Measurements from ENCODE around the gene TATDN2.

Gene TATDN2

DNA sequence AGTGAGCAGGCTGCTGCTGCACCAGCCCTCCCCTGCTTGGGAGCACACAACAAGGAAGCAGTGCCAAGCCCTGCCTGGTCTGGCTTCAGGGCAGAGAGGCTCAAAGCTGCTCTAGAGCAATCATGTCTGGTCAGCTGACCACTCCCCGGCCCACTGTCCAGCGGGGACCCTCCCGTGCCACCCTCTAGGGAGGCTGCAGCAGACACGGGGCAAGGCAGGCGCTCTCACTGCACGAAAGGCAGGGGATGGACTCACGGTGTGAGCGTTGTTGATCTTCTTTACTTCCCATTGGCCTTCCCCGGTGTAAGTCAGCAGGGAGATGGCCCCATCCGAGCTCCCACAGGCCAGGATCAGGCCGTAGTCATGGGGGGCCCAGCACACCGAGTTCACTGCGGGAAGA lies 63.5 kb downstream of the TATDN2 start:
- no peak overlapping the region for H3K4me3 ChIP-seq (ENCODE audit: control insufficient read depth, low read depth, low read length)
- TF ChIP-seq, protein P1, sequence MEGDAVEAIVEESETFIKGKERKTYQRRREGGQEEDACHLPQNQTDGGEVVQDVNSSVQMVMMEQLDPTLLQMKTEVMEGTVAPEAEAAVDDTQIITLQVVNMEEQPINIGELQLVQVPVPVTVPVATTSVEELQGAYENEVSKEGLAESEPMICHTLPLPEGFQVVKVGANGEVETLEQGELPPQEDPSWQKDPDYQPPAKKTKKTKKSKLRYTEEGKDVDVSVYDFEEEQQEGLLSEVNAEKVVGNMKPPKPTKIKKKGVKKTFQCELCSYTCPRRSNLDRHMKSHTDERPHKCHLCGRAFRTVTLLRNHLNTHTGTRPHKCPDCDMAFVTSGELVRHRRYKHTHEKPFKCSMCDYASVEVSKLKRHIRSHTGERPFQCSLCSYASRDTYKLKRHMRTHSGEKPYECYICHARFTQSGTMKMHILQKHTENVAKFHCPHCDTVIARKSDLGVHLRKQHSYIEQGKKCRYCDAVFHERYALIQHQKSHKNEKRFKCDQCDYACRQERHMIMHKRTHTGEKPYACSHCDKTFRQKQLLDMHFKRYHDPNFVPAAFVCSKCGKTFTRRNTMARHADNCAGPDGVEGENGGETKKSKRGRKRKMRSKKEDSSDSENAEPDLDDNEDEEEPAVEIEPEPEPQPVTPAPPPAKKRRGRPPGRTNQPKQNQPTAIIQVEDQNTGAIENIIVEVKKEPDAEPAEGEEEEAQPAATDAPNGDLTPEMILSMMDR (IDR thresholded peaks at IDR 0.05; ENCODE audit: control insufficient read depth, insufficient read depth, low read depth, low read length, missing control alignments): no peak
- DNase-seq (ENCODE audit: low read depth): no peak

DNA sequence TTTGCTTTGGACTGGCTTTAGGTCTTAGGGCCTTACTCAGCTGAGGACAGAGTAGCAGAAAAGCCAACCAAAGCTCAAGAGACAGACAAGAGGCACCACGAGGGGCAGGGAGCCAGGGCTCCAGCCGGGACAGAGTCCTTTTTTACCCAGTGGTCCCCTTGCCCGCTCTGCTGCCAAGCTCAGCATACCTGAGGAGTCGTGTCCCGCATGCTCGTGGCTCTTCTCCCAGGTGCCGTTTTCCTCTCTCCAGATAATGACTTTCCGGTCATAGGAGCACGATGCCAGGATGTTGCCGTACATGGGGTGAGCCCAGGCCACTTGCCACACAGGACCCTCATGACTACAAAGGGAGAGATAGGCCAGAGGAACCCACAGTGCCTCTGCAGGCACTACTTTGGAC lies 64.1 kb downstream of the TATDN2 start:
- TF ChIP-seq, protein P1 (IDR thresholded peaks at IDR 0.05; ENCODE audit: control insufficient read depth, insufficient read depth, low read depth, low read length, missing control alignments): no peak
- no peak for DNase-seq (ENCODE audit: low read depth)
- H3K4me3 ChIP-seq (ENCODE audit: control insufficient read depth, low read depth, low read length): no peak overlapping the region

DNA sequence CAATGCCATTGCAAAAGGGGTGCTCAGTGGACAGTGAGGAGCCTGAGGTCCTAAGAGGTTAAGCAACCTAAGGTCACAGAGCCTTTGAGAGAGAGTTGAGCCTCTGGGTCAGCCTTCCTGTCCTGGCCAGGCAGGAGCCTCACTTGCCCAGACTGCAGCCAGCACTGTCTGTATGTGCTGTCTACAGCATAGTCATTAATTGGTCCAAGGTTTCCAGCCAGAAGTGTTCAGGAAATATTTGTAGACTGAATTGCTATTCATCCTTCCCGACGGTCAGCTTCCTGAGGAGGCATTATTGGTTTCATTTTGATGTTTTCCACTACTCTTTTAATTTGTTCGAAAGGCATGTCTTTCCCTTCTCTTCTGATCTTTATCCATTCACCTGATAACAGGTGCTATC lies 64.6 kb downstream of the TATDN2 start:
- no peak overlapping the region for H3K4me3 ChIP-seq (ENCODE audit: control insufficient read depth, low read depth, low read length)
- no peak for DNase-seq (ENCODE audit: low read depth)
- TF ChIP-seq, protein P1 (IDR thresholded peaks at IDR 0.05; ENCODE audit: control insufficient read depth, insufficient read depth, low read depth, low read length, missing control alignments): no peak

DNA sequence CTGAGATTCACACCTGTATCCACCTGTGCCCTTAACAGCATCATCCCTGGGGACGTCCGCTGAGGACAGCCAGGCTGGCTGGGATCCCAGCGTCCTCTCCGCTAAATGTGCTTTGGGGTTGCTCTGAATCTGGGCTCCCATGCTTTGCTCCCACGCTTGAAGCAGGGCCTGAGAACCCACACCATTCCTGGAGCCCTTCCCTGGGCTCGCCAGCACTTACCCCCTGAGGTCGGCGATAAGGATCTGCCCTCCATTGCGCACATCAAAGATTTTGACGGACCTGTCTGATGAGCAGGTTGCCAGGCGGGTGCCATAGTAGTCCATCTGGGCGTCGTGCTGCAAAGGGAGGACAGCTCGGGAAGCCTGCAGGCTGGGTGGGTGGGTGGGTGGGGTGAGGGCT lies 66.8 kb downstream of the TATDN2 start:
- DNase-seq (ENCODE audit: low read depth): no peak
- TF ChIP-seq, protein P1 (IDR thresholded peaks at IDR 0.05; ENCODE audit: control insufficient read depth, insufficient read depth, low read depth, low read length, missing control alignments): no peak

DNA sequence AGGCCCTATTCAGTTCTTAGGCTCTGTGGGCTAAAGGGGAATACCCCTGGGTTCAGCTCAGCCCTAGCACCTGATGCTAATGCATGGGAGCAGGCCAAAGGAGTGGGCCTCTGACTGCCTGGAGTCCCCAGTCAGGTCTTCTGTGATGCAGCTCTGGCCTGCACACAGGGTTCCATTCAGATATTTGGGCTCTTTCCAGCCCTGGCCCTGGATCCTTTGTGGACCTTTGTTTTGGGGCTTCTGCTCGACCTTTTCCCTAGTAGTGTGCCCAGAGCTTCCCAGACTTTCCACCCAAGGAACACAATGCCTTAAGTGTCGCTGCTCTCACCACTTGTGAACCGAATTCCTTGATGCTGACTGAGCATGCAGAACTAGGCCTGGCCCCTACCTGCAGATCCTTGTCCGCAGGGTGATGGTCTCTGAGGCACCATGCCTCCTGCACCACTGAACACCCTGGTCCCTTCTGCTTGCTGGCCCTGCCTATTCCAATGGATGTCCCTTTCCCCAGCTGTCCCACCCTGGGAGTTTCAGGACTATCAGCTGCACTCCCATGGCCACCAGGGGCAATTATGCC lies 67.6 kb downstream of the TATDN2 start:
- H3K4me3 ChIP-seq (ENCODE audit: control insufficient read depth, low read depth, low read length): no peak overlapping the region
- TF ChIP-seq, protein P1 (IDR thresholded peaks at IDR 0.05; ENCODE audit: control insufficient read depth, insufficient read depth, low read depth, low read length, missing control alignments): no peak
- no peak for DNase-seq (ENCODE audit: low read depth)

More for the DNA sequence above, 66.8 kb downstream of the TATDN2 start:
- no peak overlapping the region for H3K4me3 ChIP-seq (ENCODE audit: control insufficient read depth, low read depth, low read length)

DNA sequence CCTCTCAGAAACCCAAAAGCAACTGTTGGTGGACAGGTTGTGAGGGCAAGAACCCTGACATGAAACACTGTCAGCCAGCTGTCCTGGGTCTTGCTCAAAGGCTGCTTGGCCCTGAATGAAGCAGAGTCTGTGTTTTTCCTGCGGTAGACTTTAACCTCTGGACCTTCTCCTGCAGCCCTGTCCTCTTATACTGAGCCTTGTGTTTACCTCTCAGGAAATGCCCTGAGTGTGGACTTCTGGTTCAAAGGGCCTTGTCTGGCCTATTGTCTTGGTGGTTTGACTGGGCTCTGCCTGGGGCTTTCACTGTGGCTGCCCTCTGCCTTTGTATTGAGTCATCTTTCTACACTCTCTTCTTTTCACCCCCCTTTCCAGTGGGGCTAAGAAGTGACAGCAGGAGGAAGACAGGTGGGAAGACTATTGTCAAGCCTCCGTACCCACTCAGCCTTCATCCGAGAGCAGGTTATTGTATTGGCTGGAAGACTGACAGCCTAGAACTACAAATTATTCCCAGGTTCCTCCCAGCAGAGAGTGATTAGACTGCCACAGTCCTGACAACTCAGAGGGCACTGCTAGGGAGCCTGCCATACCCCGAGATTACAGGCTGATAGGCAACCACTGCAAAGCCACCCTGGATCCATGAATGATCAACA lies 69.2 kb downstream of the TATDN2 start:
- DNase-seq (ENCODE audit: low read depth): no peak
- TF ChIP-seq, protein P1 (IDR thresholded peaks at IDR 0.05; ENCODE audit: control insufficient read depth, insufficient read depth, low read depth, low read length, missing control alignments): no peak
- H3K4me3 ChIP-seq (ENCODE audit: control insufficient read depth, low read depth, low read length): no peak overlapping the region
